COLO829 (cell line): ENCODE measurements around the gene CCDC180.
"Not testable (repeated sequence)": the region's sequence is repeated elsewhere in the genome, so short reads cannot be mapped to it uniquely, and the experiment has no call there.

Experiments used
- DNase-seq: peaks from one replicate; pipeline ENCODE4 v3.0.0; 2012; ENCODE audit warnings: low spot score

CCDC180 gene

GRCh38 chr9:97307500-97308163 is at the start of gene CCDC180:
Gene CCDC180 (plus strand): TSS chr9:97307659. CDS start chr9:97308064, 405 bp downstream.
- DNase-seq, result no peak

- not testable (repeated sequence) for DNase-seq
Measured at GRCh38 chr9:97259834-97260514, 47.5 kb upstream of the CCDC180 start.

GRCh38 chr9:97271292-97271691 is 36.2 kb upstream of the CCDC180 start:
- no peak for DNase-seq

- no peak for DNase-seq
Measured at GRCh38 chr9:97272072-97272471, 35.4 kb upstream of the CCDC180 start.

GRCh38 chr9:97276310-97276852 is 31.1 kb upstream of the CCDC180 start:
- no peak for DNase-seq

DNA sequence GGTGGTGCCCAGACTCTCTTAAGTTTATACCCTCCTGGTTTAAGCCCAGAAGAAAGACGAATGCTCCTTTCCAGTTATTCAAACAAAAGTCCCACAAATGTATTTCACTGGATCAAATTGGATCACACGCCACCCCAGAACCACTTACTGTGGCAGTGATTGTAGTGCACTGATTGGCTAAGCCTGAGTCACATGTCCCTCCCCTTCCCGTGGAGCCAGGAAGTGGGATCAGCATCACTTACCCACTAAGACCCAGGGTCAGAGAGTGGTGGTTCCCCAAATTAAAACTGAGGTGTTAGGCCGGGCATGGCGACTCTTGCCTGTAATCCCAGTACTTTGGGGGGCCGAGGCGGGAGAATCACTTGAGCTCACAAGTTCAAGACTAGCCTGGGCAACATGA is 29.5 kb upstream of the CCDC180 start:
- no peak for DNase-seq

DNA sequence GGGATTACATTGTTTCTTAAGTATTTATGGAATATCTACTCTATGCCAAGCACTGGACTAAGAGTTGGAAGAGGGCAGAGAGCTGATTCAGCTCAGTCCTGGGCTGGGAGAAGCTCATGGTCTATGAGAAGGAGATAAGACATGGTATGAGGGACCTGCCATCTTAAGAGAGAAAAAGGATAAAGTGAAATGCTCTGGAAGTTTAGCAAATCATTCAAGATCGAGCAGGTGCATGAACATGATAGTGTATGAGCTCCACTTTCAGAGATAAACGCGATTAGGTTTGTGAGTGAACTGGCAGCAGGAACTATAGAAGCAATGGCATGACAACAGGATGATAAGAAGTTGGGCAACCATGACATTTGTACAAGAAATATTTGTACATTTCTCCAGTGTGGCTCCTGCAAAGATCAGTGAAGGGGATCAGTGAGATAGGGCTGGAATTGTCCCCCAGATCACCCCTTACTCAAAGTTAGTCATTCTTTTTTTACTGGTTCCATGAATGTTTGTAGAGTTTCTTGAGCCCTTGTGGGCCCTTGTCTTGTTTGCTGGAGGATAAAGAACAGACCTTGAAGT is 26.6 kb upstream of the CCDC180 start:
- DNase-seq, result no peak

GRCh38 chr9:97283768-97284167 is 23.7 kb upstream of the CCDC180 start:
- DNase-seq, result no peak

DNA sequence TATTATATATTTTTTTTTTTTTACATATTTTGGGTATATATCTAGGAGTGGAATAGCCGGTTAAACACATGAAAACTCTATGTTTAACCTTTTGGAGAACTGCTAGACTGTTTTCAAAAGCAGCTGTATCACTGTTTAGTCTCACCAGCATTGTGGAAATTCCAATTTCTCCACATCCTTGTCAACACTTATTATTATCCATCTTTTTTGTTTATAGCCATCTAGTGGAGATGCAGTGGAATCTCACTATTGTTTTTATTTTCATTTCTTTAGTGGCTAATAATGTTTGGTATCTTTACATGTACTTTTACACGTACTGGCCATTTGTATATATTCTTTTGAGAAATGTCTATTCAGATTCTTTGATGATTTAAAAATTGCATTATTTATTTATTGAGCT is 22.7 kb upstream of the CCDC180 start:
- no peak for DNase-seq

GRCh38 chr9:97292200-97292599 is 15.3 kb upstream of the CCDC180 start:
- no peak for DNase-seq

GRCh38 chr9:97293207-97293721 is 14.2 kb upstream of the CCDC180 start:
- DNase-seq, result peak; percentile 36

- DNase-seq, result no peak
Measured at GRCh38 chr9:97293818-97294217, 13.6 kb upstream of the CCDC180 start.

DNA sequence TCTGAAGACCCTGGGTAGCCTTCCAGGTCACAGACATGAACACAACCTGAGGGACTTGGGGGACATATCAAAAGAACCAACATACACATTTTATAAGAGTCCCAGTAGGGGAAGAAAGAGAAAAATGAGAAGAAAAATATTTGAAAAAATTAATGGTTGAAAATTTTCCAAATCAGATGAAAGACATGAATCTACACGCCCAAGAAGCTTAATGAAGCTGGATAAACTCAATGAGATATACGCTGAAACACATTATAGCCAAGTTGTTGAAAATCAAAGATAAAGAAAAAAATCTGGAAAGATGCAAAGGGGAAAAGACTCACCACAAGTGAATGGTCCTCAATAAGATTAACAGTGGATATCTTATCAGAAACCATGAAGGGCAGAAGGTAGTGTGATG is 9.6 kb upstream of the CCDC180 start:
- DNase-seq, result no peak

- DNase-seq, result no peak
Measured at GRCh38 chr9:97299809-97300414, 7.5 kb upstream of the CCDC180 start.

- no peak for DNase-seq
Measured at GRCh38 chr9:97300586-97300985, 6.9 kb upstream of the CCDC180 start.

- DNase-seq, result no peak
Measured at GRCh38 chr9:97301974-97302373, 5.5 kb upstream of the CCDC180 start.

DNA sequence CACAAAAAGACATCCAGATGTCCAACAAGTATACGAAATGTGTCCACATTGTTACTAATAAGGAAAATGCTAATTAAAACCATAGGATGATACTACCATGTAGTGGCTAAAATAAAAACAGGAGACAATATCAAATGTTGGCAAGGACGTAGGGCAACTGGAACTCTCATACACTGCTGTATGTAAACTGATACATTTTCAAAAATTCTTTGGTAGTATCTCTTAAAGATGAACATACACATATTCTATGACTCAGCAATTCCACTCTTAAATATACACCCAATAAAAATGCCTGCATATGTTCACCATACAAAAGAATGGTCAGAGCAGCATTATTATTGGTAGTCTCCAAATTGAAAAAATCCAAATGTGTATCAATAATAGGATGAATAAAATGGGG is 2.9 kb upstream of the CCDC180 start:
- no peak for DNase-seq

- DNase-seq, result no peak
Measured at GRCh38 chr9:97305501-97306298, 1.8 kb upstream of the CCDC180 start.

- no peak for DNase-seq
Measured at GRCh38 chr9:97307091-97307490, 368 bp upstream of the CCDC180 start.

GRCh38 chr9:97309260-97309659 is 1.8 kb downstream of the CCDC180 start:
- DNase-seq, result no peak

DNA sequence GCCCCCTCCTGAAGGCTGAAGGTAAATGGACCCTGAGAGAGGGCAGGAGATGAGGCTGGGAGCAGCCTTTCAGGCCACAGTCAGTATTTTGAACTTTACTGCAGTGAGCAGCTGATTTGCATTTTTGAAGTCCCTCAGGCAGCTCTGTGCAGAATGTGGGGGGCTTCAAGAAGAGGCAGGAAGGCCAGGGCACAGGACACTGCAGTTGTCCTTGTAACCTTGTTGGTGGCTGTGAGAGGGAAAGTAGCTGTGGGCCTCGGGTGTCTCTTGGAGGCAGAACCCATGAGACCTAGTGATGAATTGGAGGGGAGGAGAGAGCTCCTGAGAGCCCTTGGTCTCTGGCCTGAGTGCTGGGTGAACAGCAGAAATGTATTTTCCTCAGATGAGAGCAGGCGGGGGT is 2.6 kb downstream of the CCDC180 start:
- no peak for DNase-seq

DNA sequence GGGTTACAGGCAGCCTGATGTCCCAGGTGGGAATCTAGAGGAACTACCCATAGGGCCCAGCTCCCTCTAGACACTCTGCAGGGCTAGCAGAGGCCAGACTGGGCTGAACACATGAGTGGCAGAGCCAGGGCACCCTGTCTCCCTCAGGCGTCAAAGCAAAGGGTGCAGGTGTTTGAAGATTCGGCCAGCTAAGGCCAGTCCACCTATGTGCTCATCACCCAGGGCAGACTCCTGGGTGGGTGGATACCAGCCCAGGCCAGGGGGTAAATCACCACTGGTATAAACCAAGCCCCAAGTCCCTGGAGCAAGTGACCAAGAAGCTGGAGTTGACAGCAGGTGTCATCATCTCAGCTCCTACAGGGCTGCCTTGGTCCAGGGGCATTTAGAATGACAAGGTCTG is 3.4 kb downstream of the CCDC180 start:
- no peak for DNase-seq
